Superior temporal gyrus (tissue), 1 donor: ENCODE measurements around the gene UNC93A.
"Not testable (repeated sequence)": the region's sequence is repeated elsewhere in the genome, so short reads cannot be mapped to it uniquely, and the experiment has no call there.

ENCODE experiments used
- DNase-seq: peaks from one replicate; pipeline ENCODE4 v3.0.0-alpha.2; 2016; ENCODE audit errors: extremely low spot score

Gene UNC93A

GRCh38 chr6:167270499-167271311 lies 20.4 kb upstream of the UNC93A start:
- DNase-seq, result no peak

GRCh38 chr6:167272151-167272550 lies 19.0 kb upstream of the UNC93A start:
- no peak for DNase-seq

GRCh38 chr6:167272696-167273379 lies 18.3 kb upstream of the UNC93A start:
- no peak for DNase-seq

GRCh38 chr6:167274270-167274669 lies 16.8 kb upstream of the UNC93A start:
- no peak for DNase-seq

GRCh38 chr6:167275001-167275400 lies 16.1 kb upstream of the UNC93A start:
- no peak for DNase-seq

- DNase-seq, result no peak
These were observed 15.7 kb upstream of the UNC93A start for GRCh38 chr6:167275436-167275835.

GRCh38 chr6:167276772-167277533 lies 14.2 kb upstream of the UNC93A start:
- DNase-seq, result no peak

GRCh38 chr6:167278173-167278940 lies 12.8 kb upstream of the UNC93A start:
- DNase-seq, result not testable (repeated sequence)

GRCh38 chr6:167279766-167280446 lies 11.2 kb upstream of the UNC93A start:
- no peak for DNase-seq

GRCh38 chr6:167280466-167280865 lies 10.6 kb upstream of the UNC93A start:
- not testable (repeated sequence) for DNase-seq

GRCh38 chr6:167282165-167282564 lies 8.9 kb upstream of the UNC93A start:
- DNase-seq, result no peak

- not testable (repeated sequence) for DNase-seq
These were observed 6.5 kb upstream of the UNC93A start for GRCh38 chr6:167284565-167284964.

GRCh38 chr6:167285077-167285770 lies 5.9 kb upstream of the UNC93A start:
- DNase-seq, result no peak

GRCh38 chr6:167287513-167288048 lies 3.5 kb upstream of the UNC93A start:
- DNase-seq, result no peak

GRCh38 chr6:167288591-167289225 lies 2.4 kb upstream of the UNC93A start:
- DNase-seq, result peak; percentile 65

GRCh38 chr6:167289291-167289690 lies 1.8 kb upstream of the UNC93A start:
- DNase-seq, result not testable (repeated sequence)

GRCh38 chr6:167291623-167292300 lies 647 bp downstream of the UNC93A start:
- DNase-seq, result no peak

GRCh38 chr6:167292301-167293087 lies 1.4 kb downstream of the UNC93A start:
- DNase-seq, result no peak
